GM18517 (cell line): ENCODE data around the gene PCCA.

Experiments
- ATAC-seq: cut with Tn5 transposase; IDR thresholded peaks from one replicate; pipeline ENCODE4 v1.9.1; 2021; ENCODE audit warnings: mild to moderate bottlenecking, moderate library complexity; ENCODE audit not compliant: unreplicated experiment

The PCCA gene

DNA sequence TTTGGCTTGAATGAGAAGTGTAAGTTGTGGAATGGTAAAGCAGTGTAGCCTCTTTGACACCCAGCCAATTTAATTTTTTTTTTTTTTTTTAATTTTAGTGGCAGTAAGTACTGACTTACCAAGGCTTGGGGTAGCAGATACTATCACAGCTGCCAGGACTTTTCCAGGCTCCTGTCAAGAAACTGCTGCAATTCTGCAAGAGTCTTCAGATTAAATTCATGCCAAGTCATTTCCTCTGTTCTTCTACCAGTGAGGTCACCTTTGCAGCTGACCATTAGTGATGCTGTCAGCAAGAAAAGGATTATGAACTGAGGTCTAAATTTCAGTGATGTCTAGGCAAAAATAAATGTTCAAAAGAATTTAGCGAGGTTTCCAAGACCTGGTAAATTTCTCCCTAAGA is 408.5 kb downstream of the PCCA start:
- no peak for ATAC-seq

DNA sequence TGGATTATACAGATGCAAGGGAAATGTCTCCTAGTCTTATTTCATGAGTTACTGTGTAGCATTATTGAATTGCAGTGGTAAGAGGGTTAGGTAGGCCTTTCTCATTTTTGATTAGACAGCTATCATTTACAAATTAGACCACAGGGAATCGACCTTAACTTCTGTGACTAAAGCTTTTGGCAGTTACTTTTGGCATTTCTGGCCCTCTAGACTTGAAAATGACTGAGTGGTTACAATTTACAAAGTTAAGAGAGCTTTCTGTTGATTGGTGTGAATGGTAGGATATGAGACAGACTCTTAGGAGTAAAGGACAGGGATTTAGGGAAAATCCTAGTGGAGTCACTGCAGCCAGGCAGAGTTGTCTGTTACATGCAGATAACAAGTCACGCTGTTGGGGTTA is 413.6 kb downstream of the PCCA start:
- no peak for ATAC-seq

DNA sequence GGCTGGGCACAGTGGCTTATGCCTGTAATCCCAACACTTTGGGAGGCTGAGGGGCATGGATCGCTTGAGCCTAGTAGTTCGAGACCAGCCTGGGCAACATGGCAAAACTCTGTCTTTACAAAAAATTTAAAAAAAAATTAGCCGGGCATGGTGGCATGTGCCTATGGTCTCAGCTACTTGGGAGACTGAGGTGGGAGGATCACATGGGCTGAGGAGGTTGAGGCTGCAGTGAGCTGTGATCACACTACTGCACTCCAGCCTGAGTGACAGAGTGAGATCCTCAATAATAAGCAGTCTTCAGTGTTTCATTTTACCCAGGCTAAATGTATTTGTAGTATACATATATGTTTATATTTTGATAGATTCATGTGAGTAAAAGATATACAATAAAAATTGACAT is 414.7 kb downstream of the PCCA start:
- no peak for ATAC-seq

DNA sequence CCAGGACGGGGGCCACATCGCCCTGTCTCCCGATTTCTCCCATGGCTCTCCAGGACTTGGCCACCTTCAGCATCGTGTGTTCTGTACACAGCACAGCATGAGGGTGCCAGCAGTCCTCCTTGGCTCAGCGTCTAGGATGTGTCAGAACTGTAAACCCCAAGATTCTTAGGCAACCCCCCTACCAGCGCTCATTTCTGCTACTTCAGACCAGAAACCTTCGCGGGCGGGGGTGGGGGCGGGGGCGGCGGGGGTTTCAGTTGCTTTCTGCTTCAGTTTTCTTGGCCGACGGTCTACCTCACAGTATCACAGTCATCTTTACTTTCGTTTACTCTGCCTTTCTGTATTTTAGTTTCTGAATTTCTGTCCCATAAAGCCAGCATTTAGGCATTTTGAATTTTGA is 417.3 kb downstream of the PCCA start:
- ATAC-seq: no peak

DNA sequence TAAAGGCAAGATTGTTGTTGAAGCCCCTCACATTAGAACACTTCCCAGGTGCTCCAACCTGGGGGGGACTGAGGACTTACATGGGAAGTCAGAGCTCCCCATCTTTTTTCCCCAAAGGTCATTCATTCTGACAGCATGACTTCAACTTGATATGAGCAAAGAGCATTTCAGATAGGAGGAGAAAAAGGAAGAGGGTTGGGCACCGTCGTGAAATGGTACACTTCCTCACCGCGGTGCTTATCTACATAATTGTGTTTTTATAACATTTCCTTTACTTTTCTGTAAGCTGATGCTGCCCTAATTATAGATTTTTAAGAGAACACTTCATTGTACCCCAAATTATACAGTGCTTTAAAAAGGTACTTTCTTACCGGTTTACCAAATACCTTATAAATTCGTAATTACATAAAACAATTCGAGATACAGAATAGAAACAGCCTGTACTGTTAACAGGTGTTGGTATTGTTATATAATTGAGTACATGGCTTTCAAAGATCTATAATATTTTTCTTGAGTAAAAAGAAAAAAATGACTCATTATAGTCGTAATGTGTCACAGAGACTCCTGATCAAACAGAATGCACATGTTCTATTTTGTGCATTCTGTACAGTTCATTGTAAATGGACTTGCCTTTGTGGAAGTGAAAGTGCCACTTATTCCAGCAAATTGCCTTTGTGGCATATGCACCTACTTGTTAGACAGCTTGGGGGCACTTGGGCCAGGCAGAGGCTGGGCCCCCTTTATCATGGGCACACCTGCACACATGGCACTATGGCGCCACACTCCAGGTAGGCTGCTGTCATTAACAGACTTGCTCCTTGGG is 417.9 kb downstream of the PCCA start:
- no peak for ATAC-seq

DNA sequence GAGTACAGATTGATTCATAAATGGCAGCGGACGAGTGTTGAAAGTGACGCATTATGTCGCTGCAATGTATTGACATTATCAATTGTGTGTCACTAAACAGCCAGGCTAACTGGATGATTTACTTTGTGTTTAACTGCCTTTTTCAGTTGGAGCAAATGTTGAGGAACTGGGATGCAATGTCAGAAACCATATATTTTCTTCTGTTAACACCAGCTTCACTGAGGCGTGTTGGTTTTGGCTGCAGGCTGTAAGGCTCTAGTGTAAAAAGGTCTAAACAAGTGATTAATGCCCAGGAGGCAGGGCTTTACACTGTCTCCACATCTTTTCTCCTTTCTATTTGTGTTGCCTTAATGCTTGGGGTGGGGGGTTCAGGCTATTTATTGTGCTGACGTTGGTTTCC is 419.6 kb downstream of the PCCA start:
- no peak for ATAC-seq

DNA sequence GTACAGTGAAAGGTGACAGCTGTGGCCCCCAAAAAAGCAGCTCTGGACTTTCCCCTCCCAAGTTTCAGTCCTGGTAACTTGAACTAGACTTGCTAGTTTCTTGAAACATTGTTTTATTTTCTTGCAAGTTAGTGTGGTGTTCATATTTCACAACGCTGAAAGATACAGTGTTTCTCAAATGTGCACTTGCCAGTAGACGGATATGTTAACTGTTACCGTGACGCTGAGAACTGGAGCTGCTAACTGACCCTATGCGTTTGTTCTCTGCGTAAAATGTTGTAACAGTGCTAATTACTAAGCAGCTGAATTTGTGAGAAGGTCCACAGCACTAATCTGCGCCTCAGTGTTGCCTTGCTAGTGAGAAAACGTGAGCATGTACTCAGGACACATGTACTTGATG is 420.1 kb downstream of the PCCA start:
- no peak for ATAC-seq

DNA sequence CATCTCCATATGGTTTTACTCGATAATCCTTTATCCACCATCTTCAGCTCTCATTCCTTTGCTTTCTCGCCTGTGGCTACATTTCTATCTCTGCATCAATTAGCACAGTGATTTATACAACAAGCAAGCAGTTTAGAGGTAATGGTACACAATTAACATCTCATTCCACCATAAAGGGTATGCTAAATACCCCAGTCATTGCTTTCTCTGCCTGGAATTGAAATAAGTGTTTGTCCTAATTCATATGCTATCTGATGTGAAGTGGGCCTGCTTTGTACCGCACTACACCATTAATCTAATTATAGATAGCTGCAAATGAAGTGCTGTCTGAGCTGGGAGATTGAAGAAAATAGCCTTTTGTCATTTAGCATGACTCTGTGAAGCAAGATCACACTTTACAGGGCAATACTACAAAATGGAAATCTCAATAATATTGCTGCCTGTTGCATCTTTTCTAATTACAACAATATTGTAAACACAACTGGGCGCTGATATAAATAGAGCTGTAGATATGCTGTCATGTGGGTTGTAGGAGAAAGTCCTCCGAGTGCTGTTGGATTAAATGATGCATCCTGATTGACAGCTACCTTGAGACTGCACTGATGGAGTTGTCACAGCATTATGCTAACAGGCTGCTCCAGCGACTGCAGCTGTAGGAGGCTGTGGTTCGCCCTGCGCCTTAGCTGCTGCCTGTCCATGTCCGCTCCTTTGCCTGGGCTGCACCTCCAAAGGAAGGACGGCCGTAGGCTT is 421.5 kb downstream of the PCCA start:
- ATAC-seq: no peak

DNA sequence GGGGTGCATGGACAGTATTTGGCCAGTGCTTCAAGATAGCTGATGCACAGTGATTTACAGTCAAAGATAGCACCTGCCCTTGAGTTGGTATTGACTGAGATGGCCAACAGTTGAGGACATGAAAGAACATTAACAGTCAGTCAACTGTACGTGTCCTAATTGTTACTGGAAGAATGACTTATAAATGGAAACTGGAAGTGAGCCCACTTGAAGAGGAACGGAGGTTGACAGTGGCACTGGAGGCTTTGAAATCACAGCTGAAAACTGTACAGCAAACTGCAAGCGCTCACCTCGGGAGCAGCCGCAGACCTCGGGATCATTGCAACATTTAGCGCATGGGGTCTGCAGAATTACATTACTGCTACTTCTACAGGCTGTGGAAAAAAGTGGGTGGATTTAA is 422.6 kb downstream of the PCCA start:
- ATAC-seq: no peak

DNA sequence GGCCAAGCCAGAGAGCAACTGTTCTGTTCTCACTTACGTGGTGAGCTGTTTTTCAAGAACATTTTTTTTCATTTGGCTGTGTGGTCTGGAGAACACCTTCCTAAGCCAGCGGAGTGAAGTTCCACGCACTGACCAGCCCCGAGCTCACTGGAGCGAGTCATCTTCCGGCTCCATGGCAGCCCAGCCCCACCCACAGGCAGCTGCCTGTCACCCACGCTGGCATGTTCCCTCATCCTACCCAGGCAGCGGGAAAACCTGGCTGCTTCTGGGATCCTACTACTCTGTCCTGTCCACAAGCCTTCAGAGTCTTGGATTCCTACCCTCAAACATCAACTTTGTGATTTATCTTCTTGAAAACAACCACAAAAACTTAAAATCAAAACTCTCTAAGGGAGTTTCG is 423.5 kb downstream of the PCCA start:
- ATAC-seq: no peak

DNA sequence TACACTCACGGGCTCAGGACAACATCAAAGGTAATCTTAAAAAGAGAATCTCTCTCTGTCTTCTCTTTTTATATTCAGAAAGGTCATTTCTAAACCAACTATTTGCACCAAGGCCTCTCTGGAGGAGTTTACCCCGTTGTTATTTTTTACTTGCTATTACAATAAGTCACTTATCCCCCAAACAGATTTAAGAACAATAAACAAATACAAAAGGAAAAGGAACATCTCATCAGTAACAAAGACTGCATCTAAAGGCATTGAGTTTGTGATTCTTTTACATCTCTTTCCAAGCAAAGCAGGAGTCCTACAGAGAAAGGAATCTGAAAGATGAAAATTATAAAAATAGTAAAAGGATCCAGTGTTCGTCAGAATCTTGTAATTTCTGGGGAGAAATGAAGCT is 424.3 kb downstream of the PCCA start:
- no peak for ATAC-seq

DNA sequence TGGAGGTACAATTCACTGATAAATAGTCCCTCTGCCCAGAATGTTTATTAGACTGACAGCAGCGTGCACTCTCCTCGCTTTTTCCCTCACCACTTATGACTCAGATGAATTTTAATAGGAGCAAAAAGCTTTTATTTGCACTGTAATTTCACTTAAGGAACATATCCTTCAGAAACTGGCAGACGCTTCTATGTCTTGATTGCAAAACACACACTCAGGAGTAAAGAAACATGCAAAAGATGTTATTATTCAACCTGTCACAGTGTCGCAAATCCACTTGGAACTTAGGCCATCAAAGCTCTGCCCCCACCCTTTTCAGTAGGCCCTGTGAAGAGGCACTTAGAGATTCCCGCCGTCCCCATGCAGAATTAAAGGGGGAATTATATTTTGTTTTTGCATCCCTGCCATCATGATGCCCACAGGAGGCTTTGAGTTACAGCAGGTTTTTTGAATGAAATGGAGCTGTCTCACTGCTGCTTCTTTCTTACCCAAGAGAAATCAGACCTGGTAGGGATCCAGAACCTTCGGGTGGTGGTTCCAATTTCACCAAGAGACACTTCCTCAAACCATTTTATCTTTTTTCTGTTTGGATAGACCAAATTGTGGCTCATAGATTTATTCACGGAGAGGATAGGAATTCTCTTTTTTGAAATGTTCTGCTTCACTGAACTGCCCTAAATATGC is 425.2 kb downstream of the PCCA start:
- no peak for ATAC-seq

DNA sequence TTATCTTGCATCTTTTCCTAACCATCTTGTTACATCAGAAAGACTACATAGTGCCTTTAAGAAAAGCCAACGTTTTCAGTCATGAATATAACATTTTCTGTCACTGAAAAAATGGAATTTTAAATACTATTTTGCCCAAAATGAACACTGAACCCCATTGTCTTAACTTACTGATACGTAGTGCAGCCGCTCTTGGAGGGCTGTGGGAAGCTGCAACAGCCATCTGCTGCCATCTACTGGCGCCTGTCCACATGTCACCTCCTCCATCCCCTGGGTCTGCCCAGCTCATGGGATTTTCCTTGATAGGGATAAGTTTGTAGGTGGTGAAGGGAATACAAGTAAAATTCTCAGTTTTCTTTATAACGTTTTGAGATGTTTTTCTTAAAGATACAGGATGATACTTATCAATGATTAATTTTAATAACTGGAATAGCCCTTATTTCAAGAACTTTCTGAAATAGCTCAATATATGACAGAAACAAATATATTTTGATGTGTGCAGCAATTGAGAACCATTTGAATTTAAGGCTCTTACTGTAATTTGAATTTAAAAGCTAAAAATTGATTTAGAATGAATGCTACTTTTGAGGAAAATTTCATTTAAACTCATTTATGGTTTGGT is 426.0 kb downstream of the PCCA start:
- ATAC-seq: no peak

DNA sequence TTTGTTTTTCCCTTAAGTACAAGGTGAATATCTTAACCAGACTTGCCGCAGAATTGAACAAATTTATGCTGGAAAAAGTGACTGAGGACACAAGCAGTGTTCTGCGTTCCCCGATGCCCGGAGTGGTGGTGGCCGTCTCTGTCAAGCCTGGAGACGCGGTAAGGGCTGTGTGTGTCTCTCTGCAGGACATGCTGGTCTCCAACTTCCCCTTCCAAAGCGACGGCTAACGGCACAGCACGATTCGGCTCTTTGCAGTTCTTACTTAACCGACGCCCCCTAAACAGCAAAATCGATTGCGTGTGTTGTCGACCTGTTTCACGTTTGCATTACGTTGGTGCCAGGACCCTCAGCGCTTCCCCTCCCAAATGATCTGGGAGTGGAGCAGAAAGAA is 426.5 kb downstream of the PCCA start:
- no peak for ATAC-seq

DNA sequence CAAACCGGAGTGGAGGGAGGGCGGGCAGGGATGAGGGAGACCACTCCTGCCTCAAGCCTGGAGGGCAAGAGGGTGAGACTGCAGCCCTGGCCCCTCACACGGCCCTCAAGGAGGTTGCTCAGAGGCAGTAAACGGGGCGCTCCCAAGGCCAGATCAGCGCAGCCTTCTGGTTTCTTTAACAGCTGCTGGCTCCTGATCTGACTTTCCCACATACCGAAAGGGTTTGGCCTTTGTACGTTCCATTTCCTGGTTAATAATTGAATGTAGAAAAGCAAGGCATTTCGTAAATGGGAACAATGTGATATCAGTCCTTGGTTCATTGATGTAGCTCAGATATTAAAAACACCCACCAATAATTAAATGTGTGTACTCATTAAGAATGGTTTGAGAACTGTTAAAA is 428.2 kb downstream of the PCCA start:
- ATAC-seq: no peak

DNA sequence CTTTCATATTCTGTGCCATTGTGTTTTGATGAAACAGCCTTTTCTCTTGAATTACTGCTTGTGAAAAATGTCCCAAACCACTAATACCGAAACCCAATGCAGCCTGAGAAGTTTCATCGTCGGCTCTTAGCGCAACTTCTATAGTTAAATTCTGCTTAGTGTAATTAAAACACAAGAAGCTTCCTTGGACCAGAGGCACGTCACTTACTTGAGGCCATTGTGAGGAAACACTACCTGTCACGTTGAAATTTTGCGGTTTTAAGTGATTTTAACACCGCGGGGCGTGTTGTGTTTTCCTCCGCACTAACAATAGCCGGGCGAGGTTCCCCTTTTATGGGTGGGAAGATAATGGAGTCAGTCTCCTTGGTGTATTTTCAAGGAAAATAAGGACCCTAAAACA is 428.8 kb downstream of the PCCA start:
- no peak for ATAC-seq

DNA sequence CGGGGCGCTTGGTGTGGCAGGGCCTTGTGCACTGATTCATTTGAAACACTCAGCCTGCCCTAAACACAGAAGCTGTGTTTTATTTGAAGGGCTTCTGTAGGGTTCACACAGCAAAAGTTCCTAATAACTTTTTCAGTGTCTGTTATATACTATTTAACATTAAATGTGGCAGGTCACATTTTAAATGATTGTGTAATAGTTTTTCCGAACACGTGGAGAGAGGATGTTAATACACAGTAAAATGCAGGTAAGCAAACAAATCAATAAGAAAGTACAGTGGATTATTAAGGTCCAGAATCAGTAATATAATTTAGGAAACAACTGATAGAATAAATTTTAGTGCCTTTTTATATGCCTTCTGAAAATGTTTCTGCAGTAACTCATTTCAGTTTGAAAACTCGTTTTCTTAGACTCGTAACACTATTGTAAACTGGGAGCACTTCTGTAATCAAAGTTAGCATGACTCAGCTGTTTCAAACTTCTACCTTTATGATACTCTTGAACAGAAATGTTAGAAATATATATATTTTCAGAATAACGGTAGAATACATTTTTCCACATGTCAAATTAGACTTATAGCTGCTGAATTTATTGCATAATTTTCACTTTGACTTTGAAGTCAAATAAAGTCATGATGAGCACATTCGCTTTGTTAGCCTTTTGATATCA is 429.6 kb downstream of the PCCA start:
- ATAC-seq: no peak

DNA sequence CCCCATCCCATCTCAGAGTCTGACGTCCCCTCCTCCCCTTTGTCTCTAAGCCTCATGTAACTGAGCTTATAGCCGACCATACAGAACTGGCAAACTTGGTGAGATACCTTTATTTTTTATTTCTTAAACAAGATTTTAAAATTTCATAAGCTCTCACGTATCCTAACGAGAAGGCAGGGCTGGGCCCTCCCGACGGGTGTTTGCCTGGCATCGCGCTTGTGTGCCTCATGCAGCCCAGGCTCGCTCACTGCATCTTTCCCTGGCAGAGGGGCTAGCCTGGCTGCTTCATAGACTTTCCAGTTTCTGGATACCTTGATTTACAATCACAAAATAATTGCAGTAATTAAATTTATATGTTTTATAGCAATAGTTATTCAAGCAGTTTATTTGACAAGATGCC is 430.7 kb downstream of the PCCA start:
- no peak for ATAC-seq

DNA sequence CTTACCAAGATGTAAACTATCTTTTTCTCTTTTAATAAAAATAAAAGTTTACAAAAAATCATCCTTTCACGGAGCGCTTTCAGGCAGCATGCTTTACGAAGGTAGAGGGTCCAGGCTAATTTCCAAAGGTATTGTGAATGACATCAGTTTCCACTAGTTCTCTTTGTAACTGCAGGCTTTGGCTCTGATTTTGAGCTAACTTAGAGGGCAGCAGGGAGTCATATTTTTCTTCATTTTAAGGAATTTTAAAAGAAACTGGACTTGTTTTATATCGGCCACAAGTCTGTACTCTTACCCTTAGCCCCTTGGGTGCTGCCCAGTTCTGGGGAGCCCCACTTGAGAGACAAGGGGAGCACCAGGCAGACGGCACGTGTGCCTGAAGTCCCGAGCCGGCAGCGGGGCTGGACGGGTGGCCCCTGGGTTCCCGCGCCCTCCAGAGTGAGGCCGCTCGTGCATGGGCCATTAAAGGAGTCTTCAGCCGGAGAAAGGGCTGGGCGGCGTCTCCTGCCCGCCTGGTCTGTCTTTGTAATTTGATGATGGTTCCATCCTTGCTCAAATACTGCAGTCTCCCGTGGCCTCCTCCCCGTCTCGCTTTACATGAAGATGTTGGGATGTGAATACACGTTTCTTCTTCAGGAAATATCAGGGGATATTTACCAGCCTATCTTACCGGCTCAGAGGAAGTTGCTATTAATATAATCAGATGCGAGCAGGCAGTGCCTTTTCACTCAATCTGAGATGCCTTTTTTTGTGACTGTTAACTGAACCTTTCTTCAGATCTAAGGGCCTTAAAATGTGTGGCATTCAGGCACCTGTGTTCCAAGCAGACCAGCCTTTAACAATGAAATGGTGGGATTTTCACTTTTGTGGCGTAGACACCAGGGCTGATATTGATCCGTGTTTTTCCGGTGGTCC is 432.3 kb downstream of the PCCA start:
- ATAC-seq: no peak
